GM12872 (cell line): Measurements from ENCODE around the gene CCDC197.

Experiments used
- CTCF ChIP-seq: IDR thresholded peaks from 3 replicates; pipeline ENCODE4 v1.5.1; 2011; ENCODE audit warnings: low read depth, mild to moderate bottlenecking, low read length, moderate library complexity; ENCODE audit not compliant: insufficient read depth

The CCDC197 gene

GRCh38 chr14:94048691-94049624 is 51.9 kb downstream of the CCDC197 start:
- TF ChIP-seq CTCF: no peak

- no peak for TF ChIP-seq CTCF
Observed at GRCh38 chr14:94049625-94050023, 52.5 kb downstream of the CCDC197 start.

GRCh38 chr14:94050231-94050880 is 53.3 kb downstream of the CCDC197 start:
- no peak for TF ChIP-seq CTCF

GRCh38 chr14:94051115-94051514 is 54.0 kb downstream of the CCDC197 start:
- TF ChIP-seq CTCF: peak; percentile 20; the same call in 1 of the 3 replicates

GRCh38 chr14:94051779-94052178 is 54.7 kb downstream of the CCDC197 start:
- no peak for TF ChIP-seq CTCF

GRCh38 chr14:94052199-94052598 is 55.1 kb downstream of the CCDC197 start:
- TF ChIP-seq CTCF: no peak

GRCh38 chr14:94052662-94053061 is 55.6 kb downstream of the CCDC197 start:
- no peak for TF ChIP-seq CTCF
